IMR-90 (cell line): ENCODE results near the gene COA1. TPM values are rescaled to one million over a fixed set of nuclear protein-coding genes. Genes with fewer than 3 reads are reported as not detected.
A peak's percentile ranks its signal among the peaks of the same experiment; 100 is the strongest.

Experiments
- ATAC-seq: fragments of 200-7000 bp; cut with Tn5 transposase; 2 replicates; pipeline ENCODE4 v1.9.1; 2020; ENCODE audit warnings: low read depth, mild to moderate bottlenecking, moderate library complexity
- BruUV-seq: library from RNA; stranded (reverse); fragments of 400-500 nt; replicated peaks from 2 replicates; lab custom pipeline; 2021; lab: Mats Ljungman, UMichigan
- CTCF ChIA-PET: fragments of 300-600 bp; formaldehyde crosslinking; extraction: SDS; loops from one replicate; lab custom pipeline; 2021; ENCODE audit warnings: antibody characterized with exemption; lab: Yijun Ruan, JAX
- POLR2A ChIA-PET: fragments of 300-600 bp; sonication (Branson Sonifier 250); formaldehyde crosslinking; loops from one replicate; lab custom pipeline; 2022; ENCODE audit warnings: antibody characterized with exemption; ENCODE audit not compliant: unreplicated experiment; lab: Charles Lee
- DNase-seq: peaks from one replicate; pipeline ENCODE4 v3.0.0; 2013
- H2AFZ ChIP-seq: replicated peaks from 2 replicates; pipeline ENCODE3; 2013; ENCODE audit warnings: low read length, mild to moderate bottlenecking; ENCODE audit not compliant: poor library complexity
- H2AK5ac ChIP-seq: 2 replicates; pipeline ENCODE4 v1.6.1; 2013; ENCODE audit warnings: low read depth, low read length, inconsistent platforms
- H2AK9ac ChIP-seq: replicated peaks from 2 replicates; pipeline ENCODE3; 2013; ENCODE audit warnings: mild to moderate bottlenecking, low read depth, low read length, moderate library complexity; ENCODE audit not compliant: poor library complexity
- H2BK120ac ChIP-seq: 2 replicates; pipeline ENCODE4 v1.6.1; 2013; ENCODE audit warnings: low read depth, low read length, inconsistent platforms
- H2BK15ac ChIP-seq: 3 replicates; pipeline ENCODE4 v1.6.1; 2013; ENCODE audit warnings: low read depth, low read length, inconsistent platforms
- H2BK20ac ChIP-seq: 2 replicates; pipeline ENCODE4 v1.6.1; 2013; ENCODE audit warnings: low read depth, mild to moderate bottlenecking, inconsistent platforms, low read length, moderate library complexity
- H2BK5ac ChIP-seq: 2 replicates; pipeline ENCODE4 v1.6.1; 2013; ENCODE audit warnings: mild to moderate bottlenecking, low read depth, low read length, inconsistent platforms; ENCODE audit not compliant: poor library complexity, severe bottlenecking
- H3K14ac ChIP-seq: replicated peaks from 2 replicates; pipeline ENCODE4 v1.6.1; 2013; ENCODE audit warnings: low read depth, low read length, inconsistent platforms
- H3K18ac ChIP-seq: 2 replicates; pipeline ENCODE4 v1.6.1; 2013; ENCODE audit warnings: low read depth, low read length, control low read depth
- H3K23ac ChIP-seq: 2 replicates; pipeline ENCODE4 v1.6.1; 2013; ENCODE audit warnings: low read depth, low read length, inconsistent platforms
- H3K27ac ChIP-seq: 2 replicates; pipeline ENCODE4 v1.5.1; 2013; ENCODE audit warnings: mild to moderate bottlenecking, control low read depth, low read length; ENCODE audit not compliant: insufficient read depth
- H3K27me3 ChIP-seq: 2 replicates; pipeline ENCODE4 v1.6.1; 2013; ENCODE audit warnings: low read length; ENCODE audit not compliant: control insufficient read depth, insufficient read depth
- H3K36me3 ChIP-seq: 2 replicates; pipeline ENCODE4 v1.6.1; 2013; ENCODE audit warnings: low read length, mixed read lengths; ENCODE audit not compliant: control insufficient read depth, insufficient read depth
- H3K4ac ChIP-seq: 2 replicates; pipeline ENCODE4 v1.6.1; 2013; ENCODE audit warnings: low read depth, low read length, inconsistent platforms
- H3K4me1 ChIP-seq: 2 replicates; pipeline ENCODE4 v1.6.1; 2013; ENCODE audit warnings: low read length, mixed read lengths; ENCODE audit not compliant: control insufficient read depth, insufficient read depth
- H3K4me2 ChIP-seq: 2 replicates; pipeline ENCODE4 v1.6.1; 2013; ENCODE audit warnings: low read depth, mild to moderate bottlenecking, control low read depth, low read length, moderate library complexity
- H3K4me3 ChIP-seq: 2 replicates; pipeline ENCODE4 v1.5.1; 2013; ENCODE audit warnings: low read depth, mild to moderate bottlenecking, control low read depth, low read length, moderate library complexity; ENCODE audit not compliant: insufficient read depth
- H3K56ac ChIP-seq: 2 replicates; pipeline ENCODE4 v1.6.1; 2013; ENCODE audit warnings: low read length, inconsistent platforms; ENCODE audit not compliant: insufficient read depth; ENCODE audit errors: extremely low read depth
- H3K79me1 ChIP-seq, 2 experiments: 2 replicates each; pipeline ENCODE4 v1.6.1; 2013; ENCODE audit warnings: low read length in 2 of 2, inconsistent platforms in 1 of 2, low read depth in 1 of 2
- H3K9ac ChIP-seq: 2 replicates; pipeline ENCODE4 v1.6.1; 2013; ENCODE audit warnings: low read depth, low read length, control low read depth
- H3K9me1 ChIP-seq: 2 replicates; pipeline ENCODE4 v1.6.1; 2013; ENCODE audit warnings: low read length, inconsistent platforms; ENCODE audit not compliant: insufficient read depth
- H3K9me3 ChIP-seq: 2 replicates; pipeline ENCODE4 v1.6.1; 2013; ENCODE audit warnings: low read length; ENCODE audit not compliant: control insufficient read depth, insufficient read depth
- H4K20me1 ChIP-seq: 2 replicates; pipeline ENCODE4 v1.6.1; 2013; ENCODE audit warnings: low read length, inconsistent platforms; ENCODE audit not compliant: insufficient read depth
- H4K5ac ChIP-seq: 2 replicates; pipeline ENCODE4 v1.6.1; 2013; ENCODE audit warnings: mild to moderate bottlenecking, low read depth, low read length, control low read depth
- H4K8ac ChIP-seq, 2 experiments: 2 replicates each; pipeline ENCODE4 v1.6.1; 2013; ENCODE audit warnings: low read depth in 2 of 2, low read length in 2 of 2, control low read depth in 1 of 2, inconsistent platforms in 1 of 2
- H4K91ac ChIP-seq: 2 replicates; pipeline ENCODE4 v1.6.1; 2013; ENCODE audit warnings: low read depth, low read length, inconsistent platforms; ENCODE audit not compliant: insufficient read depth
- BHLHE40 ChIP-seq: fragments of 150-350 bp; IDR thresholded peaks from 2 replicates; pipeline ENCODE4 v1.6.1; 2016; ENCODE audit warnings: mild to moderate bottlenecking, low read depth, low read length
- ELK1 ChIP-seq: fragments of 150-350 bp; IDR thresholded peaks from 2 replicates; pipeline ENCODE4 v1.6.1; 2016; ENCODE audit warnings: low read depth, mild to moderate bottlenecking, low read length, moderate library complexity, borderline replicate concordance
- NFE2L2 ChIP-seq: fragments of 150-350 bp; IDR thresholded peaks from 2 replicates; pipeline ENCODE4 v1.6.1; 2016; ENCODE audit warnings: low read depth, mild to moderate bottlenecking, low read length
- POLR2A ChIP-seq: IDR thresholded peaks from 2 replicates; pipeline ENCODE4 v1.6.1; 2012; ENCODE audit warnings: mild to moderate bottlenecking, low read depth, low read length
- RFX5 ChIP-seq: IDR thresholded peaks from 2 replicates; pipeline ENCODE4 v1.8.0; 2012; ENCODE audit warnings: low read depth, mild to moderate bottlenecking, low read length, moderate library complexity
- USF2 ChIP-seq: fragments of 150-350 bp; IDR thresholded peaks from 2 replicates; pipeline ENCODE4 v1.6.1; 2017; ENCODE audit warnings: mild to moderate bottlenecking, antibody characterized with exemption, low read length, low read depth
- WGBS, 2 experiments: methylation state at CpG; one replicate each; pipeline versions ENCODE4 v1.1.5 to v1.1.7; 2013; ENCODE audit warnings: missing lambda C conversion rate in 2 of 2; ENCODE audit not compliant: insufficient read length in 1 of 2; ENCODE audit errors: extremely low coverage in 2 of 2; 5-methylcytosine and 5-hydroxymethylcytosine counted together
- dilution Hi-C: fragments of 300-500 bp; cut with HindIII; formaldehyde crosslinking; loops from one replicate; pipeline ENCODE4 v1.14.3; 2018; ENCODE audit warnings: low sequenced_read_pairs; ENCODE audit not compliant: unreplicated experiment
- in situ Hi-C: fragments of 300-500 bp; cut with MboI; formaldehyde crosslinking; loops from 3 replicates; pipeline ENCODE4 v1.14.3; 2019; ENCODE audit warnings: low sequenced_read_pairs, inconsistent platforms, mixed read lengths
- intact Hi-C: fragments of 100-400 bp; cut with micrococcal nuclease; formaldehyde crosslinking; loops from 2 replicates; pipeline ENCODE4 v1.10.0; 2022
- polyA plus RNA-seq, 3 experiments: library from polyadenylated mRNA; depleted of rRNA; stranded (reverse); fragments of >200 nt; gene quantifications; 2 replicates each; pipeline ENCODE4 v1.2.3, GENCODE V29; 2012; ENCODE audit warnings: low replicate concordance in 1 of 3
- total RNA-seq: library from RNA; depleted of rRNA; stranded (reverse); fragments of >200 nt; gene quantifications from 2 replicates; pipeline ENCODE4 v1.2.3, GENCODE V29; 2012

COA1 gene
- total and polyA plus RNA-seq, 2 of the 4 experiments (the other 2 are of a cell fraction) = 34.2 to 59.5 TPM

- POLR2A ChIA-PET = no interaction called here
Measured at GRCh38 chr7:43692582-43693373, 36.5 kb downstream of the COA1 start.

More at GRCh38 chr7:43692582-43693373, 36.5 kb downstream of the COA1 start:
- Histone ChIP-seq H2AFZ (no peak overlapping the region), H2BK120ac (peak overlapping the region; percentile 90), H3K9ac (no peak overlapping the region), H3K56ac (no peak overlapping the region), H4K5ac (peak overlapping the region; percentile 4; the same call in 1 of the 2 replicates), H4K91ac (peak overlapping the region; percentile 78), H3K4ac (peak overlapping the region; percentile 91), H3K27ac (no peak overlapping the region; the same call in 1 of the 2 replicates), H3K9me3 (no peaks in the 10 kb centered on the region), H3K4me3 (no peak overlapping the region), H4K8ac (peak overlapping the region; percentile 69 to 70; a peak in 3 of 4 replicates), H2AK5ac (peak overlapping the region; percentile 93), H3K79me1 (peaks cover 37 to 58% of the 10 kb centered on the region in 2 experiments), H4K20me1 (no peaks in the 10 kb centered on the region), H3K18ac (no peak overlapping the region; the same call in 1 of the 2 replicates), H3K9me1 (peaks cover 14% of the 10 kb centered on the region), H3K14ac (peak overlapping the region; percentile 34), H2BK5ac (peak overlapping the region; percentile 92), H3K36me3 (no peaks in the 10 kb centered on the region), H3K27me3 (no peaks in the 10 kb centered on the region), H3K4me1 (peaks cover 19% of the 10 kb centered on the region), H2BK20ac (peak overlapping the region; percentile 91), H3K23ac (peak overlapping the region; percentile 76), H3K4me2 (no peak overlapping the region), H2AK9ac (peak overlapping the region; percentile 72), H2BK15ac (peak overlapping the region; percentile 89)
- WGBS, 2 experiments = no CpG with 5 or more reads among the region's 2 CpGs
- TF ChIP-seq USF2 (no peak), RFX5 (no peak), POLR2A (no peak), ELK1 (no peak), BHLHE40 (no peak), NFE2L2 (peak; percentile 48; the same call in 1 of the 2 replicates)
- intact Hi-C loops = no loop called here
- dilution Hi-C loops = no loop called here
- no TSS peak for BruUV-seq
- no peak; the same call in 1 of the 2 replicates for ATAC-seq
- in situ Hi-C loops = loop anchor here (5.0 kb wide), 1 partner anchor 45 kb away; no protein-coding TSS in a partner anchor
- peak; percentile 35 for DNase-seq
- CTCF ChIA-PET = interaction anchor here (1.9 kb wide), 1 partner anchor 110 kb away, joined by 10 read pairs; the partner anchor contains the start of gene STK17A
